ENCODE measurements around the gene RUFY3. TPM values are rescaled to one million over a fixed set of nuclear protein-coding genes. Genes with fewer than 3 reads are reported as not detected.
"Not testable (repeated sequence)": the region's sequence is repeated elsewhere in the genome, so short reads cannot be mapped to it uniquely, and the experiment has no call there.

Gene RUFY3
- polyA plus RNA-seq, 10 donors = 41.9 to 119 (median 66.0) TPM

DNA sequence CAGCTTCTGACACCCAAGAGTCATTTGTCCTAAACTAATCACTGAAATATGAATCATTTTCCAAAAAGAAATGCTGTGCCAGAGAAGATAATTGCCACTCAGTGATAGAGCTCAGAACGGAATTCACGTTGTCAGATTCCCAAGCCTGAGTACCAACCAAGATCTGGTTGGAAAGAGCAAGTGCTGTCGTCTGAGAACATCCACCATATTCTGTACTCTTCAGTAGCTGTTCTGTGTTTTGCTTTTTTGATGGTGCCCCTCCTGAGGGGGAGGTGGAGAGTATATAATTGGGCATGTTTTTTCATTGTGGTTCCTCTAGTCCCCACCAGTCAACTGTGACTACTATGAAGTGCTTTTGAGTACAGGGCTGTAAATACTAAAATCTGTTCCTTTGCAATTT lies 13.2 kb downstream of the RUFY3 start:
- no peak for DNase-seq

DNA sequence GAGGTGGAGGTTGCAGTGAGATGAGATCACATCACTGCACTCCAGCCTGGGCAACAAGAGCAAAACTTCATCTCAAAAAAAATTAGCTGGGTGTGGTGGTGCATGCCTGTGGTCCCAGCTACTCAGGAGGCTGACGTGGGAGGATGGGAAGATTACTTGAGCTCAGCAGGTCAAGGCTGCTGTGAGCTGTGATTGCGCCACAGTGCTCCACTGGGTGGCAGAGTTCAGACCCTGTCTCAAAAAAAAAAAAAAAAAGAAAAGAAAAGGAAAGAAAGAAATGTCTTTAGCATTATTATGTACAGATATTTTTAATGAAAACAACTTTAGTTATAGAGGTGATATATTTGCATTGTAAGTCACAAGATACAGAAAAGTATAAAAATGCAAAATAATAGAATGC lies 14.2 kb downstream of the RUFY3 start:
- not testable (repeated sequence) for DNase-seq

DNA sequence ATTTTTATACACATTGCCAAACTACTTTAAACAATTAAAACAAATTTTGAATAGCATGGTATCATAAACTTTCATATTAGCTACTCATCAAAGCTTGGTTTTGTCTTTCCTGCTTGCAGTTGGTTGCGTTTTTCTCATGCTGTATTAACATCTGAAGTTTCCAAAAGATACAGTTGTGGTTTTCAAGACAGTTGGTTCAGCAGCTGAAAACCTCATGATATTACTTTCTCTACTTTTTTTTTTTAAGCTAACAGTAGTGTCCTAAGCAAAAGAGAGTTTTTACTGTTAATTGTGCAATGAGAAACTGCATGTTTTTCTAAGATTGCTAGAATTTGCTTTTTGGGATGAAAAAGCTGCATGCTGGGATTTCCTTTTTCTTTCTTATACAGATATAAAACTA lies 15.2 kb downstream of the RUFY3 start:
- no peak for DNase-seq

DNA sequence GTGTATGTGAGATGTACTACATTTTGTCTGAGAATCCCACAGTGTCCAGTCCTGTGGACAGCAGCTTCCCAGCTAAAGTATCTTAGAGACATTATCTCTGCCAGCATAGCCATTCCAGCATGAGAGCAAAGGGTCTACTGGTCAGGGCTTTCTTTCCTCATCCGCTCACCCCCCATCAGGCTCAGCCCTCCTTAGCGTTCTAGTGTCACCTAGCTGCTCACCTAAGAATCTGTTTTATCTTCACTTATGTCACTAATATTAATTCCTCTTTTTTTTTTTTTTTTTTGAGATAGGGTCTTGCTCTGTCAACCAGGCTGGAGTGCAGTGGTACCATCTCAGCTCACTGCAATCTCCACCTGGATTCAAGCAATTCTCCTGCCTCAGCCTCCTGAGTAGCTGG lies 15.6 kb downstream of the RUFY3 start:
- no peak for DNase-seq

DNA sequence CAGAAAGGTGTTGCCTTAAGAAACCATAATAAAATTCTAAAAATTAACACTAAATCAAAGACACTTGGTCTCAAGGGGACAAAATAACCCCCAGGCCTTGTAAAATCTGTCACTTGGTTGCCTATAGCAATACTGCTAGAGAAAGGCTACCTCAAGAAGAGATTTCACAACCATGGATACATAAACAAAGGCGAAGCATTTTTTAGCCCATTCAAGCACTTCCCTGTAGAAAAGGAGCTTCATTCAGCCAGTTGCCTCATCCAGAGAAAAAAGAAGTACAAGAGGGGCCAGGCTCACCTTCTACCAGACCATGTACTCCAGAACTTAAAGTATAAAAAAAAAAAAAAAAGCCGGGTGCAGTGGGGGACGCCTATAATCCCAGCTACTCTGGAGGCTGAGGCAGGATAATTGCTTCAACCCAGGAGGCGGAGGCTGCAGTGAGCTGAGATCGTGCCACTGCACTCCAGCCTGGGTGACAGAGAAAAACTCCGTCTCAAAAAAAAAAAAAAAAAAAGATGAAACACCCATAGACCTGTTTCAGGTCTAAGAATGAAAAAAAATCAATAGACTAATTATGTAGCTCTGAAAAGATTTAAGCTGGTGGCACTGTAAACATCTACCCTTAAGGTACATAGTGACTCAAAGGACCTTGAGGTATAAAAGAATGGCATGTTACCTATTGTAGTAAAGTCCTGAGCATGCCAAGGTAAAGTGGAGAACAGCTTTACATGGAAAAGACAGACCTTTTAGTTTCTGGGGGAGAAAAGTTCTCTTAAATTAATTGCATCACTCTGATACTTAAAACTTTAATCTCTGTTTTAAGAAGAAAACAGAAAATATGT lies 18.0 kb downstream of the RUFY3 start:
- DNase-seq = no peak

DNA sequence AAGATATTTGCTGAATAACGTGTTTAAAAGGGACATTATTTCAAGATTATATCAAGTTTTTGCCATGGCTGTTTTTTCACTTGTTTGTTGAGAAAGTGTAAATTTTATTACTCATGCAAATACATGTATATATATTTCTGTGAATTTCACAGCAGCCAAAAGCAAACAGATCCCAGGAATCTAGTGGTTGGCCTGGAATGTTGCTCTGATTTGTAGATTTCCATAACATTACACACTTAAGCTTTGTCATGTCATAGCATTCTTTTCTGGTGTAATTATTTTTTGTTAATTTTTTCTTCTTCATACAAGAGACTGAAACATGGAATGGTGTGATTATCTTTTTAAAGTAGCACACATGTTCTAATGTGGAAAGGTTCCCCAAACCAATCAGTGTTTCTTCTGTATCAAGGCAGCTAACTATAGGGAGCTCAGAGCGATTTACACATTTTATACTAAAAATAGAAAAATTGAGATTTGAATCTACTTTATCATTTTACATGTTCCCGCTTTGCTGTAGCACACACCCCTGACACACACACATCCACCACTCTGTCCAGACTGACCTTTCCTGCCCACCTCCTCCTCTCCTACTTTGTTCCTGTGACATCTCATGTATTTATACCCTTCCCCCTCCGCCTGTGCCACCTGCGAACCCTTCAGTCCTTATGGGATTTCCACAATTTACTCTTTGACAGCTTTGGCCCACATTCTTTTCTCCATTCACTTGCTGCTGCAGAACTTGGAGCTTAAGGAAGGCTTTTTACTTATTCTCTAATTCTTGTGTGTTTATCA lies 20.3 kb downstream of the RUFY3 start:
- no peak for DNase-seq

DNA sequence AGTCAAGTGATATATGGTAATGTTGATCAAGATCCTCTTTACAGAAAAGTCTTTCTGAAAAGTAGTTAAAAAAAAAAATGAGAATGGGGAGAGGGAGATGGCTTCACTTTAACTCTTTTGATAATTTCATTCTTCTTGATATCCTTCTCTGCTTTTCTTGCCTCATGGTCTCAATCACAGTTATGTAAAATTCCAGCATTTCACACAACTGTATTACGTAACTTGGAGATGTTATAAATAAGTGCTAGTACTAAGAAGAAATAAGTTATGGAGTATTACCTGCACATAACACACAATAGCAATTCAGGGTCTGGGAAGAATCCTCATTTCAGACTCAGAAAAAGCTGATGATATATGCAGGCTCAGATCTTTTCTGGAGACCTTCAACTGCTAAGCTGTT lies 22.0 kb downstream of the RUFY3 start:
- DNase-seq = no peak

DNA sequence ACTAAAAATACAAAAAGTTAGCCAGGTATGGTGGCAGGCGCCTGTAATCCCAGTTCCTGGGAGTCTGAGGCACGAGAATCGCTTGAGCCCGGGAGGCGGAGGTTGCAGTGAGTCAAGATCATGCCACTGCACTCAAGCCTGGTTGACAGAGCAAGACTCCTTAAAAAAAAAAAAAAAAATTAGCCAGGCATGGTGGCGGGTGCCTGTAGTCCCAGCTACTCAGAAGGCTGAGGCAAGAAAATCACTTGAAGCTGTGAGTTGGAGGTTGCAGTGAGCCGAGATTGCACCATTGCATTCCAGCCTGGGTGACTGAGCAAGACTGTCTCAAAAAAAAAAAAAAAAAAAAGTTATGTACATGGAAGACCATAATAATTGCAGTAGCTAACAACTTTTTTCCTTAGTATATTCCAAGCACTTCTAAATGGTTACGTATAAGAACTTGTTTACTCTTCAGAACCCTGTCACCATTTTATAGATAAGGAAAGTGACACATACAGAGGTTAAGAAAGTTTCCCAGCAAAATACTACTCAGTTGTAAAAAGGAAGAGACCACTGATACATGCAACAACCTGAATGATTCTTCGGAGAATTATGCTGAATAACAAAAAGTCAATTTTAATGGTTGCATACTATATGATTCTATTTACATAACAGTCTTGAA lies 24.5 kb downstream of the RUFY3 start:
- no peak for DNase-seq

DNA sequence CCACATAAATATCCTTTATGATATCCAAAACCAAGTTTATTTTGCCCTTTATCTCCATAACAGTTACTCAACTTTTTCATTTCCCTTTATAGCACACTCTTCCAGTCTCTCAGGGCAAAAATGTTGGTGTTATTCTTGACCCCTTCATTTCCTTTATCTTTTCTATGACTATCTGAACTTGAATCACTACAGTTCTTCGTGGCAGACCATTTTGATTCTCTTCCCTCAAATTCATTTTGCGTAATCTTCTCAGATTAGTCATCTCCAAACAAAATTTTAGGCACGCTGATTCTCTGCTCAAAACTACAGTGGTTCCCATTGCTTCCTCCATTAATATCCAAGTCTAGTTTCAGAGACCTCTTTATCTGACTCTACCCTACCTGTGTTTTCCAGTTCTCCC lies 26.1 kb downstream of the RUFY3 start:
- DNase-seq = no peak

DNA sequence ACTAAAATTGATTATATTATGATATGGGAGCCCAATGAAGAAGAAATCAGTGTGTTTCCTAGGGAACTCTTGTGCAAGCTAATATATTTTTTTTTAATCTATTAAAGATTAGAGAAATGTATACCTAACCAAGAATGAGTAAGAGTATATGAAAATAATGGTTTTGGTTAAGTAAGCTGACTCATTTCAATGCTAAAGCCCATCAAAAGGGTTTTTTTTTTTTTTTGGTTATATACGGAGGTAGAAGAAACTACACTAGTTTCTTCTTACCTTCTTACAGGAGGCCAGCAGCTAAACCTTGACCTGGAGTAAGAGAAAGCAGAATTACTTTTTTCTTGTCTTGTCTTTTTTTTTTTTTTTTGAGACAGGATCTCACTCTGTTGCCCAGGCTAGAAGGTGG lies 27.5 kb downstream of the RUFY3 start:
- DNase-seq = no peak

DNA sequence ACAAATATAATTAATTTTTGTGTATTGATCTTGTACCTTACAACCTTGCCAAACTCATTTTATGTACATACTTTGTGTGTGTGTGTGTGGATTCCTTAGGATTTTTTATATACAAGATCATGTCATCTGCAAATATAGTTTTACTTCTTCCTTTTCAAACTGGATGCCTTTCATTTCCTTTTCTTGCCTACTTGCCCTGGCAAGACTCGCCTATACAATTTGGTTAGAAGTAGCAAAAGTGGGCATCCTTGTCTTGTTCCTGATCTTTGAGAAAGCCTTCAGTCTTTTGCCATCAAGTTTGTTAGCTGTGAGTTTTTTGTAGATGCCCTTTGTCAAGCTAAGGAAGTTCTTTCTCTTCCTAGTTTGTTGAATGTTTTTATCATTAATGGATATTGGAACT lies 30.5 kb downstream of the RUFY3 start:
- DNase-seq = no peak

DNA sequence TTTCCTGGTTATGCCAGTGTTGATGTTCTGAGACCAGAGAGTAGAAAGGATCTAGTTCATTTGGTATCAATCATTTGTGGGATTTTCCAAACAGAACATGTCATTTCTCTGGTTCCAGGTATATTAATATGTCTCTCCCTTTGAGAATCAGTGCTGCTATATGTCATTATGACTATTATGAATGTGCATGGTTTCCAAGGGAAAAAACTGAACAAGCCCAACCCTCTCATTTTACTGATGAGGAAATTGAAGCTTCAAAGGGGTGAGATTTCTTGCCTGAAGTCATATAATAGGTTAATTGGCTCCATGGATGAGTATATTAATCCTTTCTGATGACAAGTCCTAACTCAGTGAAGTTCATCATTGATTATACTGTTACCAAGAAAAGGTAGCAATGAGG lies 31.9 kb downstream of the RUFY3 start:
- DNase-seq = no peak

DNA sequence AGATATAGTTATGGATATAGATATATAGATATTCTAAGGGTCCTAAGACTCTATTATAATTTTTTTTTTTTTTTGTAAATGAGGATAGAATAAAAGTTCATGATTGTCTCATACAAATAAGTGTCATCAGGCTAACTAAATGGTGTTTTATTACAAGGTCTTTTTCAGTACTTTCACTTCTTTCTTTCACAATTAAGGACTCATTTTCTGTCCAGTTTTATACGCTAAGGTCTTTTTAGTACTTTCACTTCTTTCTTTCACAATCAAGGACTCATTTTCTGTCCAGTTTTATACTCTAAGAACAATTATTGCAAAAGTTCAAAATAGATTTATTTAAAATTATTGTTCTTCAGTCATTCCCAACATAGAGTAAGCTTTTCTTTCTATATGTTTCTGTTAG lies 32.7 kb downstream of the RUFY3 start:
- DNase-seq = no peak

DNA sequence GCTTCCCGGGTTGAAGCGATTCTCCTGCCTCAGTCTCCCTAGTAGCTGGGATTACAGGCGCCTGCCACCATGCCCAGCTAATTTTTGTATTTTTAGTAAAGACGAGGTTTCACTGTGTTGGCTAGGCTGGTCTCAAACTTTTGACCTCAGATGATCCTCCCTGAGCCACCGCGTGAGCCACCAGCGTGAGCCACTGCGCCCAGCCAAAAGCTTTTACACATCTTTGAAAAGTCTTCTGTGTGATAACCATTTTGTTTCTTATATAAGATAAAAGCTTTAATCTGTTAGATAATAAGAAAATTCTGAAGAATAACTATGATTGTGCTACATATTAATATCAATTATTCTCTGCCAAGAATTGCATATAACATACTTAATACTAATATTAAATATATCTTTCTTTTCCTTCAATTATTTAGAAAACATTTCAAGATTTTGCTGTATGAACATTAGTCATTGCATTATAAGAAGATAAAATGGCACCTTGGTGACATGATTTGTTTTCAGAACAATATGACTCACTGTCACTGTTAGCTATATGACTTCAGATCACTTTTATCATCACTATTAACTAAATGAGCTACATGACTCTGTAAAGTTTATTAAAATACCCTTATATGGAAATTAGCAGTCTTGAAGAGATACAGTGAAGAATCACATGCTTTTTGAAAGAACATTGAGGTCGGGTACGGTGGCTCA lies 33.4 kb downstream of the RUFY3 start:
- no peak for DNase-seq

DNA sequence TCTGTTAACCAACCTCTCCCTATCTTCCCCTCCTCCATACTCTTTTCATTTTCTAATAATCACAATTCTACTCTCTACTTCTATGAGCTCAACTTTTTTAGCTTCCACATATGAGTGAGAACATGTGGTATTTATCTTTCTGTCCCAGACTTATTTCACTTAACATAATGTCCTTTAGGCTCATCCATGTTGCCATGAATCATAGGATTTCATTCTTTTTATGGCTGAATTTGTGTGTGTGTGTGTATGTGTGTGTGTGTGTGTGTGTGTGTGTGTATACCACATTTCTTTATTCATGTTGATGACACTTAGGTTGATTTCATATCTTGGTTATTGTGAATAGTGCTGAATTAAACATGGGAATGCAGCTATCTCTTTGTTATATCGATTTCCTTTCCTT lies 37.4 kb downstream of the RUFY3 start:
- no peak for DNase-seq

DNA sequence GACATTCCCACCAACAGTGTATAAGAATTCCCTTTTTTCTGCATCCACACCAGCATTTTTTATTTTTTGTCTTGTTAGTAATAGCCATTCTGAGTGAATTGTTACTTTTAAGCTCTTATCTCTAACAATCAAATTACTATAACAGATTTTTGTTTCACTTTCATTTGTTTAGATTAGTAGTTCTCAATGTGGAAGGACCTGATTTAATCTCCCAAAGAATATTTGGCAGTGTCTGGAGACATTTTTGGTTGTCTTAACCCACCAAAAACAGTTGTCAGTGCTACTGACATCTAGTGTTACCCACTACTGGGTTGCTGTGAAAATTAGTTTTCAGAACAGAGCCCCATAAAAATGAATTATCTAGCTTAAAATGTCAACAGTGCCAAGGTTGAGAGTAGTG lies 37.9 kb downstream of the RUFY3 start:
- no peak for DNase-seq

DNA sequence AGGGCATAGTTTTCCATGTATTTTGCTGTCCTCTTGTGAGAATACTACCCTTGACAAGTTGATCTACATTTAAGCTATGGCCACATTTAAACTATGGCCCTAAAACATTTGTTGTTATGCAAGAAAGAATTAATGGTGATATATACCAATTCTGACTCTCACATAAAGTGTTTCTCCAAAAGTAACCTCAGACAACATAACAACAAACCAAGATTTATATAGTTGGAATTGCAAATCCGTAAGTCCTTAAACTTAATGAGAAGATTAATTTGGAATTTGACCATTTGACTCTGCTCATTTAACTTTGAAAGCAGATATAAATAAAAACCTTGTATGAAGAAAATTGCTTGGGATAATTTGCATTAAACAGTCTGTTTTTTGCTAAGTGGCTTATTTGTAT lies 38.9 kb downstream of the RUFY3 start:
- DNase-seq = no peak

DNA sequence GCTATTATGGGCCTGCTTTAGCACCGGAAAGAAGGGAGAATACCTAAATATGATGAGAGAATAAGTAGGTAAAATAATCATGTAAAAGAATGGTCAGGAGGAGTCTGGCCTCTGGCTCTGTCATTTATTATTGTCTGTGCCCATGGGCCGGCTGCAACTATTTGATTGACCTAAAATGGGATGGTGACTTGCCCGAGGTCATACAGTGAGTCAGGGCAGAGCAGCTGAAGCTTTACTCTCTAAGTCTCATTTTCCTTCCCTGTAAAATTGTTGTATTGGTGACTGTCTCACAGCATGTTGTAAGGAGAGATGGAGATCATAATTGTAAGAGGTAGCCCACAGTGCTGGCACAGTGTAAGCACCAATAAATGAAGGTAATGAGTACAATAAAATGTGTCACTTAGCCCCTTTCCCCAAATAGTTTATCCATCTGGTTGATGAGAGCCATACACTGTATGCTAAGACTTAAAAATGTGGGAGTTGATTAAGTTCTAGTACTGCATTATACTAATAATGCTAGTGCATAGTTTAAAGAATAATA lies 39.6 kb downstream of the RUFY3 start:
- DNase-seq = no peak

DNA sequence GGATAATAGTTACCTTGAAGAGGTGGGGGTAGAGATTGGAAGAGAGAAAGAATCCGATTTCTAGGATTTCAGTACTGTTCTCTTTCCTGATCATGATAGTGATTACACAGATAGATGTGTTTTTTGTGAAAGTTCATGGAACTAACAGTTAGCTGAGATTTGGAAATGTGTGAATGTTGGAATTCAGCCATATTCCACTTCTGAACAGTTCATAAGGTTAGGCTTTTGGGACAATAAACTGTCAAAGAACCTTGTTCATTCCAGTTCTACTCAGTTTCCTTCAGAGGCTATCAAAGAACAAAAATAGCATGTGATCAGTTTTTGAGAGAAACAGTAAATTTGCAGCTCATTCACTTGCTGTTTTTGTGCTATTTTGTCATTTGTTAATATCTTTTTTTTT lies 43.6 kb downstream of the RUFY3 start:
- DNase-seq = no peak

DNA sequence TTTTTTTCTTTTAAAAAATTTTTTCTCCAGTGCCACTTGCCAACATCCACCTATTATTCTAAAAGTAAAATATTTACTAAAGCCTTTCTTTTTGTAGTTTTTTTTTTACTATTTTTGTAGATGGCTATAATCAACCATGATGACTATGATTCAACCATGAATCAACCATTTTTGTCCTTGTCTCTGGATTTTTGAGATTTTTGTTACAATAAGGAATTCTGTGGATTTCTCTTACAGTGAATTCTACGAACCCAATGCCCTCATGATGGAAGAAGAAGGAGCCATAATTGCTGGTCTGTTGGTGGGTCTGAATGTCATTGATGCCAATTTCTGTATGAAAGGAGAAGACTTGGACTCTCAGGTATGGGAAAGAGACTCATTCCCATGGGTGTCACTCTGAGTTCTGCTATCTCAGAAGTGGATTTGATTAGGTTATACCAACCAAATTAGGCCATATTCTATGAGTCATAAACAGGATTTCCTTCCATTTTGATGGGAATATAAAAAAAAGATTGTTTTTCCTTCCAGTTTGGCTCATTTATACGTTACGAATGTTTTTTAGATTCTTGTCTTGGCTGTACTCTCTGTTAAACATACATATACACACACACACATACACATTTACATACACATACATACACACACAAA lies 46.7 kb downstream of the RUFY3 start:
- no peak for DNase-seq

DNA sequence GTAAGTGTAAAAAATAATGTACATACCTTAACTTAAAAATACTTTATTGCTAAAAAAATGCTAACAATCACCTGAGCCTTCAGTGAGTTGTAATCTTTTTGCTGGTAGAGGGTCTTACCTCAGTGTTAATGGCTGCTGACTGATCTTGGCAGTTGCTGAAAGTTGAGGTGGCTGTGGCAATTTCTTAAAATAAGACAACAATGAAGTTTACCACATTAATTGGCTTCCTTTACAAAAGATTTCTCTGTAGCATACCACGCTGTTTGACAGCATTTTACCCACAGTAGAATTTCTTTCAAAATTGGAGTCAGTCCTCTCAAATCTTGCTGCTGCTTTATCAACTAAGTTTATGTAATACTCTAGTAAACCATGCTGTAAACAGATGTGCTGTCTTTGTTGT lies 47.6 kb downstream of the RUFY3 start:
- DNase-seq = not testable (repeated sequence)
